DND-41 (cell line): ENCODE results near the gene PIK3AP1.

Experiments
- ATAC-seq: fragments of 200-7000 bp; cut with Tn5 transposase; 3 replicates; pipeline ENCODE4 v1.9.1; 2021; ENCODE audit warnings: low read depth; ENCODE audit not compliant: insufficient read depth
- DNase-seq: peaks from one replicate; pipeline ENCODE4 v3.0.0-alpha.2; 2020
- H2AFZ ChIP-seq: 2 replicates; pipeline ENCODE4 v1.6.0; 2012; ENCODE audit warnings: low read depth, low read length
- H3K27ac ChIP-seq: 2 replicates; pipeline ENCODE4 v1.5.1; 2012; ENCODE audit warnings: low read length, inconsistent platforms
- H3K27me3 ChIP-seq: fragments of 200-600 bp; sonication (generic); 2 replicates; pipeline ENCODE4 v1.6.0; 2012; ENCODE audit warnings: low read length, mild to moderate bottlenecking, inconsistent platforms; ENCODE audit not compliant: insufficient read depth, poor library complexity
- H3K36me3 ChIP-seq: 2 replicates; pipeline ENCODE4 v1.5.1; 2012; ENCODE audit warnings: low read length, inconsistent platforms; ENCODE audit not compliant: insufficient read depth
- H3K4me1 ChIP-seq: 2 replicates; pipeline ENCODE4 v1.5.1; 2012; ENCODE audit warnings: mild to moderate bottlenecking, low read length; ENCODE audit not compliant: insufficient read depth
- H3K4me2 ChIP-seq: 2 replicates; pipeline ENCODE4 v1.6.0; 2012; ENCODE audit warnings: mild to moderate bottlenecking, moderate library complexity, low read length, inconsistent platforms; ENCODE audit not compliant: insufficient read depth
- H3K4me3 ChIP-seq, 2 experiments: fragments of 200-600 bp in 1 of 2; shearing (Covaris generic) in 1 of 2; 2 replicates each; pipeline ENCODE4 v1.5.1; 2012 to 2016; ENCODE audit warnings: inconsistent platforms in 2 of 2, low read length in 2 of 2, mild to moderate bottlenecking in 2 of 2, low read depth in 1 of 2, moderate library complexity in 1 of 2
- H3K79me2 ChIP-seq: 2 replicates; pipeline ENCODE4 v1.6.0; 2012; ENCODE audit warnings: low read length, inconsistent platforms; ENCODE audit not compliant: insufficient read depth
- H3K9ac ChIP-seq: 2 replicates; pipeline ENCODE4 v1.6.0; 2012; ENCODE audit warnings: low read depth, mild to moderate bottlenecking, inconsistent platforms, low read length, moderate library complexity
- H3K9me3 ChIP-seq: 2 replicates; pipeline ENCODE4 v1.5.1; 2012; ENCODE audit warnings: low read length, moderate library complexity, mild to moderate bottlenecking, inconsistent platforms; ENCODE audit not compliant: insufficient read depth, severe bottlenecking
- H4K20me1 ChIP-seq: 2 replicates; pipeline ENCODE4 v1.6.0; 2012; ENCODE audit warnings: low read length; ENCODE audit not compliant: insufficient read depth
- EZH2 ChIP-seq: IDR thresholded peaks from 3 replicates; pipeline ENCODE4 v1.6.1; 2012; ENCODE audit warnings: borderline replicate concordance, low read depth, mild to moderate bottlenecking, moderate library complexity, low read length, inconsistent platforms; ENCODE audit not compliant: severe bottlenecking
- TF ChIP-seq, protein P1 (sequence below): IDR thresholded peaks from 2 replicates; pipeline ENCODE4 v1.5.1; 2012; ENCODE audit warnings: borderline replicate concordance, low read length, moderate library complexity, mild to moderate bottlenecking; ENCODE audit not compliant: poor library complexity, severe bottlenecking; ENCODE audit errors: extremely low read depth

PIK3AP1 gene

DNA sequence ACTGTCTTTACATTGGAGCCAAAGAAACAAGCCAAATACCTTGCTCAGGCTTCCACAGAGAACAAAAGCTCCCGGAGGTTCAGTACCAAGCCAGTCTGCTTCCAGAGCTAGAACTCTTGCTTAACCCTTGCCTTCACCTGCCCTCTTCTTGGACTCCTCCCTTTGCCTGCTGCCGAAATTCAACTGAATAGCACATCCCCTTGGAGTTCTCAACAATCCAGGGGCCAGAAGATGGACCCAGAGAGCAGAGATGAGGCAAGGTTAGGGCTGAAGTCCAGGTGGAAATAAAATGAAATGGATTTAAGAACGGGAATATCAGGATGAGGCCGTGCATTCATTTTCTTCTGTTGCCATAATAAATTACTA, 876 bp upstream of the PIK3AP1 start:
- Histone ChIP-seq H3K4me1 (peaks cover 45% of the 10 kb centered on the region), H4K20me1 (no peaks in the 10 kb centered on the region), H3K27me3 (peaks cover 7% of the 10 kb centered on the region), H3K79me2 (no peaks in the 10 kb centered on the region), H3K9me3 (no peaks in the 10 kb centered on the region), H3K9ac (peak overlapping the region; percentile 44), H3K27ac (peak overlapping the region; percentile 22; the same call in 1 of the 2 replicates), H2AFZ (peak overlapping the region; percentile 61), H3K4me2 (peak overlapping the region; percentile 62; the same call in 1 of the 2 replicates), H3K4me3 (peak overlapping the region in 1 of 2 experiments; percentile 43; a peak in 2 of 4 replicates), H3K36me3 (no peaks in the 10 kb centered on the region)
- DNase-seq (no peak), ATAC-seq (no peak)
- TF ChIP-seq, protein P1, sequence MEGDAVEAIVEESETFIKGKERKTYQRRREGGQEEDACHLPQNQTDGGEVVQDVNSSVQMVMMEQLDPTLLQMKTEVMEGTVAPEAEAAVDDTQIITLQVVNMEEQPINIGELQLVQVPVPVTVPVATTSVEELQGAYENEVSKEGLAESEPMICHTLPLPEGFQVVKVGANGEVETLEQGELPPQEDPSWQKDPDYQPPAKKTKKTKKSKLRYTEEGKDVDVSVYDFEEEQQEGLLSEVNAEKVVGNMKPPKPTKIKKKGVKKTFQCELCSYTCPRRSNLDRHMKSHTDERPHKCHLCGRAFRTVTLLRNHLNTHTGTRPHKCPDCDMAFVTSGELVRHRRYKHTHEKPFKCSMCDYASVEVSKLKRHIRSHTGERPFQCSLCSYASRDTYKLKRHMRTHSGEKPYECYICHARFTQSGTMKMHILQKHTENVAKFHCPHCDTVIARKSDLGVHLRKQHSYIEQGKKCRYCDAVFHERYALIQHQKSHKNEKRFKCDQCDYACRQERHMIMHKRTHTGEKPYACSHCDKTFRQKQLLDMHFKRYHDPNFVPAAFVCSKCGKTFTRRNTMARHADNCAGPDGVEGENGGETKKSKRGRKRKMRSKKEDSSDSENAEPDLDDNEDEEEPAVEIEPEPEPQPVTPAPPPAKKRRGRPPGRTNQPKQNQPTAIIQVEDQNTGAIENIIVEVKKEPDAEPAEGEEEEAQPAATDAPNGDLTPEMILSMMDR = no peak
- no peak for TF ChIP-seq EZH2

DNA sequence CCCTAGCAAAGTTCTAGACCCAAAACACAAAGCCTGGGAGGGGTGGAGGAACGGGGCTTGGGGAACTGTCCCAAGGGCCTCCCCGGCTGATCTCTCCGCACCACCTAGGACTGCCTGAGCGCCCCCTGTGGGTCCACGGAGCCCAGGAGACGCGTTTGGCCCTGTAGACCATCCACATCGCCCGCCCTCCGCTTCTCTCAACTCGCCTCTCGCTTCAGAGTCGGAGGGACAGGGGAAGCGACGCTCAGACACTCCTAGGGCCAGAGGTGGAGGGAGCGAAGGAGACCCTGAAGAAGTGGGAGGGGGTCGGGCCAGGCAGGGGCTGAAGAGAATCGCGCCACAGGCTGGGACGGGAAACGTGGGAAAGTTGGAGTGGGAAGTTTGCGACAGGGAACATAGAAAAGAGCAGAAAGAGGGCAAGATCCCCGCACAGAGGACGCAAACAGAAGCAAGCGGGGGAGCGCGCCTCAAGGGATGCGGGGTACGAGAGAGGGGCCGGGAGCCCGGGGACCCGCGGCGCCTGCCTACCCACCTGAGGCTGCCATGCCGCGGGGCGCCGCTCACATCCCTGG, 378 bp downstream of the PIK3AP1 start:
- Histone ChIP-seq H3K9me3 (no peaks in the 10 kb centered on the region), H3K4me2 (peak overlapping the region; percentile 62), H4K20me1 (no peaks in the 10 kb centered on the region), H3K27me3 (peaks cover 7% of the 10 kb centered on the region), H3K4me3 (peak overlapping the region in 1 of 2 experiments; percentile 43; a peak in 2 of 4 replicates), H3K9ac (peak overlapping the region; percentile 44; the same call in 1 of the 2 replicates), H3K27ac (no peak overlapping the region; the same call in 1 of the 2 replicates), H2AFZ (no peak overlapping the region), H3K36me3 (no peaks in the 10 kb centered on the region), H3K4me1 (peaks cover 45% of the 10 kb centered on the region), H3K79me2 (no peaks in the 10 kb centered on the region)
- ATAC-seq (no peak), DNase-seq (no peak)
- no peak for TF ChIP-seq EZH2
- TF ChIP-seq, protein P1 = peak; percentile 13

DNA sequence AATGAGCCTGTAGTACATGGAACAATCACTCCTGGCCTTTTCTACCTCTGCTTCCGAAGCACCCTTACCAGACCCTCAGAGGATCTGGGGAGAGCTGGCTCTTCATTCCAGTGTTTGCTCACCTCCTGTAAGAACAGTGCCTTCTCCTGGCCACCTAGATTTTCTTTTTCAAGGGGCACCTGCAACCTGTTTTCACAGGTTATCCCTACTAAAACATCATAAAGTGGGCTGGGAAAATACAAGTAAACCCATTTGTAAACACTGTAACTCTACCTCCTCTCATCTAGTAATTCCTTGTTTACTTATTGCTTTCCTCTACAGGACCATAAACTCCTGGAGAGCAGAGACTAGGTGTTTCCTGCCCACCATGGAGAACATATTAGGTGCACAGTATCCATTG, 1.1 kb downstream of the PIK3AP1 start:
- DNase-seq = no peak
- no peak overlapping the region for H2AFZ ChIP-seq
- H3K79me2 ChIP-seq = no peaks in the 10 kb centered on the region

More for the DNA sequence above, 1.1 kb downstream of the PIK3AP1 start:
- no peak overlapping the region for H3K9ac ChIP-seq
- H4K20me1 ChIP-seq = no peaks in the 10 kb centered on the region
- no peak for TF ChIP-seq EZH2
- TF ChIP-seq, protein P1 = no peak
- no peak overlapping the region for H3K4me2 ChIP-seq
- peak overlapping the region; percentile 61; the same call in 1 of the 2 replicates for H3K27ac ChIP-seq
- H3K9me3 ChIP-seq = no peaks in the 10 kb centered on the region
- ATAC-seq = no peak
- peaks cover 45% of the 10 kb centered on the region for H3K4me1 ChIP-seq
- no peak overlapping the region for H3K4me3 ChIP-seq
- H3K27me3 ChIP-seq = peaks cover 7% of the 10 kb centered on the region
- H3K36me3 ChIP-seq = no peaks in the 10 kb centered on the region
